Measurements from ENCODE around the gene PJA2.

DNA sequence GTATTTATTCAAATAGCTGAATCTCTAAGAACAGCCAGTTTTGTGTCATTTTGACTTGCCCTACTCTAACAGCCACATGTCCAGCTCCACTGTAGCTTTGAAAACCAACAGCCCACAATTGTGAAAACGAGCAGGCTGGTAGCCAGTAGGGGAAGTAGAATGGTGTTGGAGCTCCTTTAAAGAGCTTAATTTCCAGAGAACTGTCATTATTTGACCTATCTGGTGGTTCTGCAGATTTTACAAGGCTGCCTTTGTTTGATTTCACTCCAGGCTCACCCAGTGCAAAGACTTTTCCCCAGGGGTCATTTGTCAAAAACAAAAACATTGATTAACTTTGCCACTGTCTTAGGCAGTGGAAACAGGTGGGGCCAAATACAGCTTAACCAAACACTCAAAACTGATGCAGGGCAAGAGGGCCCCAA is 3.2 kb upstream of the PJA2 start:
- TF ChIP-seq BDP1 (IDR thresholded peaks at IDR 0.05; ENCODE audit: insufficient read depth, insufficient read length) = no peak
- TF ChIP-seq CEBPB (tag; IDR thresholded peaks at IDR 0.05) = no peak
- no peak for TF ChIP-seq RFX7 (CRISPR knock-in tag; IDR thresholded peaks at IDR 0.05)
- TF ChIP-seq POLR2AphosphoS5 (IDR thresholded peaks at IDR 0.05; ENCODE audit: control insufficient read depth, insufficient read depth, low read depth, low read length) = no peak
- TF ChIP-seq FOXP1 (CRISPR knock-in tag; IDR thresholded peaks at IDR 0.05) = no peak
- TF ChIP-seq SRSF9 (IDR thresholded peaks at IDR 0.05; ENCODE audit: borderline replicate concordance, low read depth, low read length) = no peak
